GM19025 (cell line): Measurements from ENCODE around the gene KLF17.

ENCODE experiments used
- ATAC-seq: cut with Tn5 transposase; IDR thresholded peaks from one replicate; pipeline ENCODE4 v1.9.1; 2021; ENCODE audit warnings: mild to moderate bottlenecking, low read depth, moderate library complexity; ENCODE audit not compliant: unreplicated experiment

Gene KLF17

DNA sequence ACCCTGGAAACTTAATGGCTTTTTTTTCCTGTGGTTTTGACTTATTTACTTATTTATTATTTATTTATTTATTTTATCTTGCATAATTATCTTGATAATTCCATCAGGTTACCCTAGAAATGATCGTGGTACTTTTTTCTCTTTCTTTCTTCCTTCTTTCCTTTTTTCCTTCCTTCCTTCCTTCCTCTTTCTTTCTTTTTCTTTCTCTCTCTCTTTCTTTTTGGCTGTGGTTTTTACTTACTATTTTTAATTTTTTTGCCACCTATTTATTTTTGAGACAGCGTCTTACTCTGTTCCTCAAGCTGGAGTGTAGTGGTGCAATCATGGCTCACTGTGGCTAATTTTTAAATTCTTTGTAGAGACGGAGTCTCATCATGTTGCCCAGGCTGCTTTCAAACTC, 29.0 kb downstream of the KLF17 start:
- ATAC-seq: no peak

DNA sequence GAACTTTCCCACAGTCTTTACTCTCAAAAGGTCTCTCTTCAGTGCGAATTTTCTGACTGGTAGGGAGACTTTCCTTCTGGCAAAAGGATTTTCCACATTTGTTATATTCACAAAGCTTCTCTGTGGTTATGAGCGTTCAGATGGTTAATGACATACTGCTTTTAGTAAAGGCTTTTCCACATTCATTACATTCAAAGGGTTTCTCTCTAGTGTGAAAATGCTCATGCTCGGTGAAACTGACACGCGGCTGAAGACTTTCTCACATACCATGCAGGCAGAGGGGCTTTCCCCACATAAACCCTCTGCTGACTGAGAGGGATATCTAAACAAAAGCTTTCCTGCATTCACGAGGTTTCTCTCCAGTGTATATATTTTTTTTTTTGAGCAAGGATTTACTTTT, 32.7 kb downstream of the KLF17 start:
- ATAC-seq: no peak

DNA sequence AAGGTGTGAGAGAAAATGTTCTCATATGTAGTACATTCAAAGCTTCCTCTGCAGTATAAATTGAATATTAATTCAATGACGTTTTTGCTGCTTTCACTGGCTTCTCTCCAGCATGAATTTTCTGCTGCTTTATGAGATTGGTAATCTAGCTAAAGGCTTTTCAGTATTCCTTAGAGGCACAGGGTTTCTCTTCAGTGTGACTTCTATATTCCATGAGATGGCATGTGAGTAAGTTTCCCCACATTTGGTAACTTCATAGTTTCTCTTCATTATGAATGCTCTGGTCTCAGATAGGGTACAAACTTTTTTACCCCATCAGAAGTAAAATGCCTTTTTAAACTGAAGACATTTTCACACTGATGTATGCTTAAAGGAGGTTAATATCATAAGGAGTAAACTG, 33.2 kb downstream of the KLF17 start:
- no peak for ATAC-seq

DNA sequence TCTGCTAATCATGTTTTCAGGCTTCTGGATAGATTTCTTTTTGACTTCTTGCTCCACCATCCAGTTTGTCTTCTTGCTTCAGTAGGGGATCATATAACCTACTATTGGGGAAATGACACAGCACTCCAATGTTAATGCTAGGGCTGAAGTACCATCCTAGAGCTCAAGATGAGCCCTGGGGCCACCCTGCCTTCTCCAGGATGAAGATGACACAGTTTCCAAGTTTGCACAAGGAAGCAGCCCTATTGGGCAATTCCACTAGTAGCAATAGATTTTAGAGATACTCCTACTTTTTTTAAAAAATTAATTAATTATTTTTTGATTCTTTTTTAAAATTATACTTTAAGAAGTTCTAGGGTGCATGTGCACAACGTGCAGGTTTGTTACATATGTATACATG, 34.1 kb downstream of the KLF17 start:
- ATAC-seq: no peak

DNA sequence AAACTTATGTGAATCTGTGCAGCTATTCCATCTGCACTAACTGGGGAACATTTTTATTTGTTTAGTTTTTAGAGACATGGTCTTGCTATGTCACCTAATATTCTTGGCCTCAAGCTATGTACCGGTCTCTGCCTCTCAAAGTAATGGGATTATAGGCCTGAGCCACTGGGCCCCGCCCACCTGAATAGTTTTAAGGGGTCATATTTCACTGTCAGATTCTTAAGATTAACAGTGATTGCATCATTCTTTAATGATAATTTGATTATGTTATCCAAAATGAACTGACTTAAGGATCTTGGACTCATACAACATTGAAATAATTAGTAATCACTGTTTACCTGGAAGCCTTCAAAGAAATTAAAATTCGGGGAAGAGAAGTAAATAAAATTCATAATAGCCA, 35.4 kb downstream of the KLF17 start:
- ATAC-seq: no peak

DNA sequence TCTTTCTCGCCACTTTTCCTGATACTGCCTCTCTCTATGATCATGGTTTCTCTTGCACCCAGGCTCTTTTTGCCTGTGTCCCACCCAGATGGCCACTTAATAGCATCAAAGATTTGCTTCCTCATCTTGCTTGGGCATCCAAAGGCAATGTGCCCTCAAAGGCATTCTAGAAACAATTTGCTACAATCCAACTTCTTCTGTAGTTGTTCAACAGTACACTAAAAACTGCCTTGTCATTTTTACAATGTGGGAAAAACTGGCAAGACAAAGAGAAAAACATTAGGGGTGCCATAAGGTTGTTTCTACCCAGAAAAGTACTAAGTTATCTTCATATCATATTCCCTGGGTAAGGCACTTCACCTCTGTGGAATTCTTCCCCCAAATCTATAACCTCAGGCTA, 39.3 kb downstream of the KLF17 start:
- ATAC-seq: no peak

DNA sequence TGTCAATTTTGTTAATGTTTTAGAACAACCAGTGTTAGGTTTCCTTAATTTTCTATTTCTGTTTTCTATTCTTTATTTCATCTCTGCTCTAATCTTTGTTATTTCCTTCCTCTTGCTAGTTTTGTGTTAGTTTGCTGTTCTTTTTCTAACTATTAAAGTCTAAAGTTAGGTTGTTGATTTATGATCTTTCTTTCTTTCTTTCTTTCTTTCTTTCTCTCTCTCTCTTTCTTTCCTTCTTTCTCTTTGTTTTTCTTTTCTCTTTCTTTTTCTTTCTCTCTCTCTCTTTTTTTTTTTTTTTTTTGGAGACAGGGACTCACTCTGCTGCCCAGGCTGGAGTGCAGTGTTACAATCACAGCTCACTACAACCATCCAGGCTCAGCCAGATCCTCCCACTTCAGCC, 40.2 kb downstream of the KLF17 start:
- no peak for ATAC-seq

DNA sequence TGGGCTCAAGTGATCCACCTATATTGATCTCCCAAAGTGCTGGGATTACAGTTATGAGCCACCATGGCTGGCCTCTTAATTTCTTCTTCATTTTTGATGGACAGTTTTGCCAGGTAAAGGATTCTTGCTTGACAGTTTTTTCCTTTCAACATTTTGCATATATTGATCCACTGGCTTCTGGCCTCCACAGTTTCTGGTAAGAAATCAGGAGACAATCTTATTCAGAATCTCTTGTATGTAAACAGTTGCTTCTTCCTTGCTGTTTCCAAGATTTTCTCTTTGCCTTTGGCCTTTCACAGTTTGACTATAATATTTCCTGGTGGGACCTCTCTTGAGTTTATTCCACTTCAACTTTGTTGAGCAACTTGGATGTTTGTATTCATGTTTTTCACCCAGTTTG, 42.9 kb downstream of the KLF17 start:
- no peak for ATAC-seq

DNA sequence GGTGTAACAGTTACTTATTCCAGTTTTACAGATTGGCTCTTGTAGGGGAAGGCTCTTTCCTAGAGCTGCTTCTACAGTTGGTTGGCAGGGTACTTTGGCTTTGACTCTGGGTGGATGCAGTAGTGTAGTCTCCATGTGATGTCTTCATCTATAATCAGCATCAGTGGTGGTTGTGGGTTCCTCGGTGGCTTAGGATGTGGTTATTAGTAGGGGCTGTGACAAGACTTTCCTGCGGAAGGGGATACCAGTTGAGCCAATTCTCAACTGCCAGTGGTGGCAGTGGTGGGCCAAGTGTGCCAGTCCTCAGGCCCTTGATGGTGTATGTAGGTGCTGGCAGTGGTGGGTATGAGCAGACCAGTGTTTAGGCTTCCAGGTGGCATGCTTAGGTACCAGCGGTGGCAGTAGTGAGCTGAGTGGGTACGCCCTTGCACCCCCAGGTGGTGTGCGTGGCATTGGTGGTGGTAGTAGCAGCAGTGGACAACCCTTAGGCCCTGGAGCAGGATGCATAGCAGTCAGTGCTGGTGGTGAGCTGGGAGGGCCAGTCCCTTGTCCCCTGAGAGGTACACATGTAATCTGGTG, 50.0 kb downstream of the KLF17 start:
- ATAC-seq: no peak

DNA sequence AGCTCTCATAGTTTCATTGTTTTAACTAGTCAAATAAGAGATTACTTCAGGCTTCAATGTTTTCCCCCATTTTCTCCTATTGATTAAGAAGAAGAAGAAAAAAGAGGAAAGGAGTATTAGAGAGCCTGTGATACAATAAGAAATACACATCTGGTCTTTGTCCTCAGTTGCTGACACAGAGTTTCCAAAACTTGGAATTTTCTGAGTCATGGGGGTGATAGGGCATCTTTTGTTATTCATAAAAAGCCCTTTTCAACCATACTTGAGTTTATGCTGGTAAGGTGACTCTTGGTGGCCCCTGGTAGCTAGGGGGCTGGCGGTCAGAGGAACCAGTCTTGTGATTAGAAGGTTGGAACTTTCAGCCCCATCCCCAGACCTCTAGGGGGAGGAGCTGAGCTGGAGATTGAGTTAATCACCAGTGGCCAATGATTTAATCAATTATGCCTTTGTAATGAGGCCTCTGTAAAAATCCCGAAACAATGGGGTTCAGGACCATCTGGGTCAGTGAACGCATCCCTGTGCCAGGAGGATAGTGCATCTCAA, 51.7 kb downstream of the KLF17 start:
- ATAC-seq: no peak

DNA sequence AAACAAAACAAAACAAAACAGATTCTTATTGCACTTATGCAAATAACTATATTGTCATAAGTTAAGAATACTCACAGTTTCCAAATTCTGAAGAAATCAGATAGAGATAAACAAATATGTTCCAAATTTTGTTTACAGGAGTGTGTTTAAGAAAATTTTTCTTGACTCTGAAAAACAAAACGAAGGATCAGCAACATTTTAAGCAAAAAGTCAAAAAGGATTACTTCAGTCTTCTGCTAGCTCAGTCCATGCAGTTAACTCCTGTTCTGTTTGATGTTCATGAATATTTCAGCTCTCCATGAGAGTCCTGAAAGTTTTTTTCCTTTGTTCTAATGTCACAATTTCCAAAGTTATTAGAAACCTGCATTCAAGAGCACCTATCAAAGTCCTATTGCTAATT, 56.0 kb downstream of the KLF17 start:
- no peak for ATAC-seq
